Measurements from ENCODE around the gene INTS1.
A peak's percentile ranks its signal among the peaks of the same experiment; 100 is the strongest.

The INTS1 gene

GRCh38 chr7:1438821-1439220 is 65.4 kb downstream of the INTS1 start:
- H3K4me1 ChIP-seq = no peaks in the 10 kb centered on the region
- in situ Hi-C loops (cut with MboI; ENCODE audit: low sequenced_read_pairs) = no loop called here
- no peak for DNase-seq (ENCODE audit: low spot score in 2 of 2)
- no peaks in the 10 kb centered on the region for H3K36me3 ChIP-seq (replicated peaks)
- no peaks in the 10 kb centered on the region for H3K9me3 ChIP-seq
- no peaks in the 10 kb centered on the region for H3K27me3 ChIP-seq (ENCODE audit: low read depth)
- H3K4me3 ChIP-seq = no peak overlapping the region

- in situ Hi-C loops (cut with MboI; ENCODE audit: low sequenced_read_pairs) = no loop called here
- Histone ChIP-seq H3K4me1 (no peaks in the 10 kb centered on the region), H3K27me3 (ENCODE audit: low read depth) (no peaks in the 10 kb centered on the region), H3K36me3 (replicated peaks) (no peaks in the 10 kb centered on the region), H3K4me3 (no peak overlapping the region), H3K9me3 (no peaks in the 10 kb centered on the region)
- DNase-seq (ENCODE audit: low spot score in 2 of 2) = no peak
These were observed 66.0 kb downstream of the INTS1 start for GRCh38 chr7:1438208-1438607.

DNA sequence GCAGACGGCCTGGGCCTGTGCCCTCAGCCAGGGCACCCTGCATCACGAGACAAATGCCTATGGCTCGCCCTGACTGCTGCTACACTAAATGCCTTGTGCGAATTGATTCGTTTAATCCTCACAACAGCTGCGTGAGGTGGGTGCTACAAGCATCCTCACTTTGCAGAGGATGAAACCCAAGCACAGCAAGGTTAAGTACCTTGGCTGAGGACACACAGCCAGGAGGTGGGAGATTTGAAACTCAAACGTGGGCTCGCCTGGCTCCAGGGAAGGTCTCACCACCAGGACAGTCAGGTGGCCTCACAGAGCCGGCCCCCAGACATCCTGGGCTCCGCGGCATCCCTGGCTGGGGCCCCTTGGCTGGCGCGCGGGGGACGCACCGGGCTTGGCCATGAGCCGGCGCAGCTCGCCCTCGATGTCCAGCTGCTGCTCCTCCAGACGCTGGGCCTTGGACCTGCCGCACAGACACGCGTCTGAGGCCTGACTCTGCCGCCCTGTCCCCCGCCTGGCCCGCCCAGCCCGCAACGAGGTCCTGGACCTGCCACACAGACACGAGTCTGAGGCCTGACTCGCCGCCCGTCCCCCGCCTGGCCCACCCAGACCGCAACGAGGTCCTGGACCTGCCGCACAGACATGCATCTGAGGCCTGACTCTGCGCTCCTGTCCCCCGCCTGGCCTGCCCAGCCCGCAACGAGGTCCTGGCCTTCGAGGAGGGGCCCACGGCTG is 66.9 kb downstream of the INTS1 start:
- H3K27me3 ChIP-seq (ENCODE audit: low read depth) = no peaks in the 10 kb centered on the region
- no peak for DNase-seq (ENCODE audit: low spot score in 2 of 2)
- in situ Hi-C loops (cut with MboI; ENCODE audit: low sequenced_read_pairs) = no loop called here

DNA sequence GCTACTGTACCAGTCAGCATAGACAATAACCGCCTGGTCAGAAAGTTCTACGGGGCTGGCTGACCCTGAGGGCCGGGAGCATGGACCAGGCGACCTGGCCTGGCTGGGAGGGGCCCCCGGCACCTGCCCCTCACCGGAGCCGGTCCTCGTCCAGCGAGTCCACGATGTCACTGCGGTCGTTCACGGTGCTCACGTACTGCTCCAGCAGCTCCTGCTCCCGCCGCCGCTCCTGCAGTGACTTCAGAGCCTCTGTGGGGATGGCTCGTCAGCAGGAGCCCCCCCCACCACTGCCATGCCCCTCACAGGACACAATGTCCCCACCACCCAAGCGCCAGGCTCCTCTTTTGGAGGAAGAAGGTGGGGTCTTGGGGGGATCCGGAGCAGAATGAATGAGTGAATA is 67.6 kb downstream of the INTS1 start:
- in situ Hi-C loops (cut with MboI; ENCODE audit: low sequenced_read_pairs) = no loop called here
- no peaks in the 10 kb centered on the region for H3K9me3 ChIP-seq
- no peaks in the 10 kb centered on the region for H3K36me3 ChIP-seq (replicated peaks)
- DNase-seq (ENCODE audit: low spot score in 2 of 2) = no peak
- H3K27me3 ChIP-seq (ENCODE audit: low read depth) = no peaks in the 10 kb centered on the region; the same call in 1 of the 2 replicates
- H3K4me1 ChIP-seq = no peaks in the 10 kb centered on the region
- no peak overlapping the region for H3K4me3 ChIP-seq

More for the DNA sequence above, 66.9 kb downstream of the INTS1 start:
- H3K9me3 ChIP-seq = no peaks in the 10 kb centered on the region
- H3K4me3 ChIP-seq = no peak overlapping the region
- no peaks in the 10 kb centered on the region for H3K36me3 ChIP-seq (replicated peaks)
- no peaks in the 10 kb centered on the region for H3K4me1 ChIP-seq

GRCh38 chr7:1434891-1435670 is 69.1 kb downstream of the INTS1 start:
- Histone ChIP-seq H3K9me3 (no peaks in the 10 kb centered on the region), H3K4me1 (no peaks in the 10 kb centered on the region), H3K27me3 (ENCODE audit: low read depth) (no peaks in the 10 kb centered on the region; the same call in 1 of the 2 replicates), H3K4me3 (no peak overlapping the region), H3K36me3 (replicated peaks) (no peaks in the 10 kb centered on the region)
- no peak for DNase-seq (ENCODE audit: low spot score in 2 of 2)
- in situ Hi-C loops (cut with MboI; ENCODE audit: low sequenced_read_pairs) = no loop called here

DNA sequence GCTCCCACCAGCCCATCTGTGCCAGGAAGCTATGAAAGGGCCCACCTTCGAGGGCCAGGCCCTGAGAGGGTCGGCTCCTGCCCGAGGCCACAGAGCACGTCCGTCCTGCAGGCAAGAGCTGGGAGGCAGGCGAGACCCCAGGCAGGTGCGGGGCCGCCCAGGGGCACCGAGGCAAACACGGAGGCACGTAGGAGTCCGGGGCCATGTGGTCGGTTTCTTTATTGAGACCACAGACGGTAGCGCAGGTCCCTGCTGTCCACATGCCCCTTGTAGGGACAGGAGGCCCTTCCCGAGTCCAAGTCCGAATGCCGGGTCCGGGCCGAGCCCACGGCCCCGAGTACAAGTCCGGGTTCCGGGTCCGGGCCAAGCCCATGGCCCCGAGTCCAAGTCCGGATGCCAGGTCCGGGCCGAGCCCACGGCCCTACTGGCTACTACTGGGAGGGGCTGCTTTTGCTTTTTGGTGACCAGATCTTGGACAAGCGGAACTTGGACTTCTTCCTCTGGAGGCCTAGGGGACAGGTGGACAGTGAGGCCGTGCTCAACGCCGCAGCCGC is 69.9 kb downstream of the INTS1 start:
- no peak for DNase-seq (ENCODE audit: low spot score in 2 of 2)
- in situ Hi-C loops (cut with MboI; ENCODE audit: low sequenced_read_pairs) = no loop called here
- Histone ChIP-seq H3K4me1 (no peaks in the 10 kb centered on the region), H3K36me3 (replicated peaks) (no peaks in the 10 kb centered on the region), H3K9me3 (no peaks in the 10 kb centered on the region), H3K27me3 (ENCODE audit: low read depth) (no peaks in the 10 kb centered on the region; the same call in 1 of the 2 replicates), H3K4me3 (no peak overlapping the region)

DNA sequence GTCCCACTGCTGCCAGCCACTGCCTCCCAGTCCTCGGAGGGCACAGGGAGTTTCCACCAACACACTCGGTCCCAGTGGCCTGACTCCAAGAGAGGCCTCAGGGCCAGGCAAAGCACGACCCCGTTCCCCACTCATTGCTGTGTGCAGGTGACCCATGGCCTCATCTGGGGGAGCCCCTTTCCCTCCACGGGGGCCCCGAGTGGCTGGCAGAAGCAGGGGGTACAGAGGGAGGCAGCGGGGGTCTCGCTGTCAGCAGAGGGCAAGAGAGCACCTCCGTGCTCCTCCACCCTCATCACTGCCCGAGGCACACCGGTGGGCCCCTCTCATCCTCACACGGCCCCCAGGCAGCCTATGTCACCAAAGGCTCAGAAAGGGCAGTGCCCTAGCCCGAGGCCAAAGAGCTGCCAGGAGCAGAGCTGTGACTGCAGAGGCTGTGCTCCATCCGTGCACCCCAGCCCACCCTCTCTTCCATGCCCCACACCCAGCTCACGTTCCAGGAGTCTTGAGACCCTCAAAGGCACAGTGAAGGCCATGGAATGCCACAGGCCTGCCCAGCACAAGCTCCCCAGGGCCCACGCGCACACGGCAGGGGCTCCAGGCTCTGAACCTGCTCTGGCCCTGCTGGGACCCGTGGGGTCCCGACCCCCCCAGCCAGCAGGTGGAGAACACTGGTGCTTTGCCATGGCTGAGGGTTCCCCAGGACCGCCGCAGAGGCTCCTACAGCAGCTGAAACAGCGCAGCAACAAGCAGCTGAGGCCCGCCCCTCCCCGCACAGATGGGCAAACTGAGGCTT is 70.9 kb downstream of the INTS1 start:
- Histone ChIP-seq H3K4me1 (no peaks in the 10 kb centered on the region), H3K27me3 (ENCODE audit: low read depth) (no peaks in the 10 kb centered on the region; the same call in 1 of the 2 replicates), H3K4me3 (no peak overlapping the region), H3K9me3 (no peaks in the 10 kb centered on the region), H3K36me3 (replicated peaks) (no peaks in the 10 kb centered on the region)
- DNase-seq (ENCODE audit: low spot score in 2 of 2) = no peak
- in situ Hi-C loops (cut with MboI; ENCODE audit: low sequenced_read_pairs) = no loop called here

- Histone ChIP-seq H3K27me3 (ENCODE audit: low read depth) (no peaks in the 10 kb centered on the region; the same call in 1 of the 2 replicates), H3K9me3 (no peaks in the 10 kb centered on the region), H3K4me3 (no peak overlapping the region), H3K4me1 (no peaks in the 10 kb centered on the region), H3K36me3 (replicated peaks) (no peaks in the 10 kb centered on the region)
- in situ Hi-C loops (cut with MboI; ENCODE audit: low sequenced_read_pairs) = no loop called here
- DNase-seq (ENCODE audit: low spot score in 2 of 2) = peak; percentile 38 to 89
These were observed 71.6 kb downstream of the INTS1 start for GRCh38 chr7:1432411-1433082.

DNA sequence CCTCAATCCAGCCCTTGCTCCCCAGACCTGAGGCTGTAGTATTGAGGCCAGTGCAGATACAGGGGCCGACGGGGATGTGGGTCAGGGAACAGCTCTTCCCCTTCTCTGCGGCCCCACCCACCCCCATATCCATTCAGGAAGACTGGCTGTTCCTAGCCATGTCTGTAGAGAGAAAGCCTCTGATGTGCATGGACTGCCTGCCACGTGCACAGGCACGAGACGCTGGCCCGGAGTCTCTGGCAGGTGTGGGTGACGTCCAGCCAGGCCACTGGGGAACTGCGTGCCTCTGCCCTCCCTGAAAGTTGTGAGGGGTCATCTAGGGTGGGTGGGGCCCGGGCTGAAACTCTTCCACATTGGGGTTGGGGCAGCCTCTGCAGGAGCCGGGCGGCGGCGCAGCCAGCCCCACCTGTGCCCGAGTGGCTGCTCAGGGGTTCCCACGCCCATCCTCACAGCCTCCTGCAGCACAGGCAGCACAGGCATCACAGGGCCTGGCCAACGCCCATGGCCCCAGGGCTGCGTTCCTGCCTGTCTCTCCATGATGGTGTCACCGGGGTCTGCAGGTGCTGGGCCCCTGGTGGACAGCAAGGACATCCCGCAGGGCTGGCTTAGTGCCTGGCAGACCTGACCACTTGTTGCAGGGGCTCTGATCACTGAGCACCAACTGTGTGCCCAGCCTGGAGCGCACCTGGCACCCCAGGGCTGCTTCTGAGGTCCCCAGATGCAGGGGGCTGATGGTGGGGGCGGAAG is 72.4 kb downstream of the INTS1 start:
- Histone ChIP-seq H3K4me3 (no peak overlapping the region), H3K27me3 (ENCODE audit: low read depth) (no peaks in the 10 kb centered on the region; the same call in 1 of the 2 replicates), H3K9me3 (no peaks in the 10 kb centered on the region), H3K36me3 (replicated peaks) (no peaks in the 10 kb centered on the region), H3K4me1 (no peaks in the 10 kb centered on the region)
- no peak for DNase-seq (ENCODE audit: low spot score in 2 of 2)
- in situ Hi-C loops (cut with MboI; ENCODE audit: low sequenced_read_pairs) = no loop called here

DNA sequence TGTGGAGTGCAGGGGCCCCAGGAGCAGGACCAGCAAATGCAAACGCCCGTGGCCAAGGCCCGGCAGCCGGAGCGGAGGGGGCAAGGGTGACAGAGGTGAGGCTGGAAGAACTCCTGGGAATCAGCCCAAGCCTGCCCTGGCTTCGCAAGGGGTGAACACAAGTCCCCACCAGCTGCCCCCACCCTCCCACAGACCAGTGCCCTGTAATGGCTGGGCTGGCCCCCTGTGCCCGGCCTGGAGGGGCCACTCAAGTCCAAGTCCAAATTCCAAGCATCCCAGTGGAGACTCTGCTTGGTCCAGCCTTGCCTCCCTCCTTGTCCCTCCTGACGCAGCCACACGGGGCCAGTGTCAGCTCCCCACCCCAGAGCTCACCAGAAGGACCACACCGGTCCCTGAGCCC is 73.0 kb downstream of the INTS1 start:
- no peak for DNase-seq (ENCODE audit: low spot score in 2 of 2)
- no peaks in the 10 kb centered on the region for H3K9me3 ChIP-seq
- no peak overlapping the region for H3K4me3 ChIP-seq
- in situ Hi-C loops (cut with MboI; ENCODE audit: low sequenced_read_pairs) = no loop called here
- no peaks in the 10 kb centered on the region for H3K4me1 ChIP-seq
- H3K36me3 ChIP-seq (replicated peaks) = no peaks in the 10 kb centered on the region
- H3K27me3 ChIP-seq (ENCODE audit: low read depth) = no peaks in the 10 kb centered on the region; the same call in 1 of the 2 replicates

DNA sequence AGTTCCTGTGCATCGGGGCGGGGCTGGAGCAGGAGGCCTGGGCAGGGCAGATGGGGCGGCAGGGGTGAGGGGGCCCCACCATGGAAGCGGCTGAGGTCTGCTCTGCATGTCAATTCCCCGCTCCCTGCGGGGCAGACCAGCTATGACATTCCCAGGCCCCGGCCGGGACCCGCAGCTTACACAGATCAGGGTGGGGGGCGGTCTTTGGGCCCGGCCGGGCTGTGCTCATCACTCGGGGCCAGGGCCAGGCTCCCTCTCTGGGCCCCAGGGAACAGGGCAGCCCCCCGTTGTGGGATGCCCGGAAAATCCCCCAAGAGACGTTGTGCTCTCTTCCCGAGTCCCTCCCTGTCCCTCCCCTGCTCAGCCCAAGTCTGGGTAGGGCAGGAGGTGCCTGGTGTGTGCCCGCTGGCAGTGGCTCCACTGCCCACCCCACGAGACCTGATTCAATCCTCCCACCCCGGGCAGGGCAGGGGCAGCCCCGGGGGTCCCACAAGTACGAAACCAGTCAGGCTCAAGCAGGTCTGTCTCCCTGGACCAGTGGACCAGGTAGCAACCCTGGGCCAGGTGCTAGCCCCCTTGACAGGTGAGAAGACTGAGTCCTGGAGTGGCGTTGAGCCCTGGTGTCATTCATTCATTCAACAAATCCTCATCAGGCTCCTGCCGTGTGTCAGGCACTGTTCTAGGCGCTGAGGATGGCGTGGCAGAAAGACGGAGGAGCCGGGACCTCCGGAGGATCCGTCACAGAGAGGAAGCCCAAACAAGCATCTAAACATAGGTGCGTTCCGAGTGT is 73.9 kb downstream of the INTS1 start:
- Histone ChIP-seq H3K27me3 (ENCODE audit: low read depth) (no peaks in the 10 kb centered on the region; the same call in 1 of the 2 replicates), H3K9me3 (no peaks in the 10 kb centered on the region), H3K36me3 (replicated peaks) (no peaks in the 10 kb centered on the region), H3K4me3 (no peak overlapping the region), H3K4me1 (no peaks in the 10 kb centered on the region)
- in situ Hi-C loops (cut with MboI; ENCODE audit: low sequenced_read_pairs) = no loop called here
- no peak for DNase-seq (ENCODE audit: low spot score in 2 of 2)

- no peak for DNase-seq (ENCODE audit: low spot score in 2 of 2)
- Histone ChIP-seq H3K27me3 (ENCODE audit: low read depth) (peaks cover 1% of the 10 kb centered on the region), H3K4me1 (no peaks in the 10 kb centered on the region), H3K36me3 (replicated peaks) (no peaks in the 10 kb centered on the region), H3K9me3 (no peaks in the 10 kb centered on the region), H3K4me3 (no peak overlapping the region)
- in situ Hi-C loops (cut with MboI; ENCODE audit: low sequenced_read_pairs) = no loop called here
These were observed 75.2 kb downstream of the INTS1 start for GRCh38 chr7:1428941-1429501.
